Esophagus squamous epithelium (tissue), 4 donors: Measurements from ENCODE around the gene IL31RA.

Source experiments
- CTCF ChIP-seq, 6 experiments: fragments of 450-650 bp in 4 of 6; fragments of 200-600 bp in 2 of 6; sonication (generic) in 2 of 6; IDR thresholded peaks; one replicate each; pipeline ENCODE4 v1.5.1; 2016 to 2019; ENCODE audit warnings: antibody characterized with exemption in 6 of 6, mild to moderate bottlenecking in 4 of 6, moderate library complexity in 4 of 6
- POLR2A ChIP-seq, 4 donors: fragments of 450-650 bp; IDR thresholded peaks; one replicate each; pipeline ENCODE4 v1.6.1; 2017; ENCODE audit warnings: antibody characterized with exemption in 4 of 4, mild to moderate bottlenecking in 4 of 4, moderate library complexity in 3 of 4

GRCh38 chr5:55913466-55914413 is 62.6 kb downstream of the IL31RA start:
- no peak for TF ChIP-seq POLR2A (IDR thresholded peaks at IDR 0.05)
- no peak for TF ChIP-seq CTCF (IDR thresholded peaks at IDR 0.05)
